Brain microvascular endothelial cell (primary cell): ENCODE data around the gene COL2A1.

Experiments
- DNase-seq: peaks from one replicate; pipeline ENCODE4 v3.0.0-alpha.2; 2020
- H3K27ac ChIP-seq: fragments of 250-450 bp; sonication (Bioruptor Pico); 2 replicates; pipeline ENCODE4 v1.5.1; 2020; ENCODE audit warnings: mild to moderate bottlenecking, moderate library complexity
- H3K27me3 ChIP-seq: fragments of 250-450 bp; sonication (Bioruptor Pico); replicated peaks from 2 replicates; pipeline ENCODE4 v1.5.1; 2020; ENCODE audit warnings: mild to moderate bottlenecking
- H3K36me3 ChIP-seq: fragments of 250-450 bp; sonication (Bioruptor Pico); replicated peaks from 2 replicates; pipeline ENCODE4 v1.5.1; 2020; ENCODE audit warnings: mild to moderate bottlenecking
- H3K4me3 ChIP-seq: 2 replicates; pipeline ENCODE4 v1.5.1; 2011; ENCODE audit warnings: low read depth, mild to moderate bottlenecking, control low read depth, low read length, moderate library complexity
- CTCF ChIP-seq: IDR thresholded peaks from 2 replicates; pipeline ENCODE4 v1.5.1; 2011; ENCODE audit warnings: low read depth, mild to moderate bottlenecking, moderate library complexity, low read length, control low read depth, inconsistent platforms; ENCODE audit errors: missing control alignments
- in situ Hi-C: cut with HindIII; loops from 2 replicates; pipeline ENCODE4 v1.10.0; 2017; ENCODE audit warnings: low sequenced_read_pairs, low pct_ligation_motif_present

Gene COL2A1

GRCh38 chr12:47986832-47987231 lies 17.4 kb downstream of the COL2A1 start:
- Histone ChIP-seq H3K4me3 (no peak overlapping the region), H3K27me3 (no peaks in the 10 kb centered on the region), H3K27ac (no peak overlapping the region), H3K36me3 (no peaks in the 10 kb centered on the region)
- DNase-seq, result no peak
- in situ Hi-C loops, result no loop called here
- no peak for TF ChIP-seq CTCF

- no peak overlapping the region for H3K4me3 ChIP-seq
- no peak for DNase-seq
- in situ Hi-C loops, result no loop called here
Observed at GRCh38 chr12:47986291-47986660, 18.0 kb downstream of the COL2A1 start.

GRCh38 chr12:47985596-47986290 lies 18.5 kb downstream of the COL2A1 start:
- in situ Hi-C loops, result no loop called here
- H3K27me3 ChIP-seq, result no peaks in the 10 kb centered on the region
- no peak overlapping the region for H3K4me3 ChIP-seq
- H3K36me3 ChIP-seq, result no peaks in the 10 kb centered on the region
- H3K27ac ChIP-seq, result no peak overlapping the region
- no peak for DNase-seq
- no peak for TF ChIP-seq CTCF

More at GRCh38 chr12:47986291-47986660, 18.0 kb downstream of the COL2A1 start:
- no peak overlapping the region for H3K27ac ChIP-seq
- TF ChIP-seq CTCF, result no peak
- no peaks in the 10 kb centered on the region for H3K27me3 ChIP-seq
- H3K36me3 ChIP-seq, result no peaks in the 10 kb centered on the region

- H3K36me3 ChIP-seq, result no peaks in the 10 kb centered on the region
- no peak overlapping the region for H3K4me3 ChIP-seq
- DNase-seq, result no peak
- no peak for TF ChIP-seq CTCF
- no peaks in the 10 kb centered on the region for H3K27me3 ChIP-seq
- in situ Hi-C loops, result no loop called here
- H3K27ac ChIP-seq, result no peak overlapping the region
Observed at GRCh38 chr12:47984331-47984801, 19.9 kb downstream of the COL2A1 start.

GRCh38 chr12:47983541-47984115 lies 20.6 kb downstream of the COL2A1 start:
- no peak for DNase-seq
- Histone ChIP-seq H3K27me3 (no peaks in the 10 kb centered on the region), H3K27ac (no peak overlapping the region), H3K4me3 (no peak overlapping the region), H3K36me3 (no peaks in the 10 kb centered on the region)
- no peak for TF ChIP-seq CTCF
- in situ Hi-C loops, result no loop called here
